GM06990 (cell line): ENCODE measurements around the gene GRM8.

Experiments
- DNase-seq: peaks from one replicate; pipeline ENCODE4 v3.0.0-alpha.2; 2011; ENCODE audit not compliant: insufficient read length; ENCODE audit errors: extremely low read depth
- H3K27me3 ChIP-seq: replicated peaks from 2 replicates; pipeline ENCODE4 v1.6.0; 2011; ENCODE audit warnings: low read length; ENCODE audit not compliant: control insufficient read depth, insufficient read depth
- H3K36me3 ChIP-seq: 2 replicates; pipeline ENCODE4 v1.5.1; 2011; ENCODE audit warnings: low read length; ENCODE audit not compliant: control insufficient read depth, insufficient read depth
- H3K4me3 ChIP-seq: replicated peaks from 2 replicates; pipeline ENCODE4 v1.5.1; 2011; ENCODE audit warnings: low read depth, mild to moderate bottlenecking, control low read depth, low read length
- CTCF ChIP-seq: IDR thresholded peaks from 2 replicates; pipeline ENCODE4 v1.5.1; 2011; ENCODE audit warnings: low read length, control low read depth, mild to moderate bottlenecking, inconsistent platforms; ENCODE audit not compliant: insufficient read depth, poor library complexity, severe bottlenecking

The GRM8 gene

GRCh38 chr7:126656165-126656564, 596.6 kb downstream of the GRM8 start:
- DNase-seq: no peak
- no peak for TF ChIP-seq CTCF

DNA sequence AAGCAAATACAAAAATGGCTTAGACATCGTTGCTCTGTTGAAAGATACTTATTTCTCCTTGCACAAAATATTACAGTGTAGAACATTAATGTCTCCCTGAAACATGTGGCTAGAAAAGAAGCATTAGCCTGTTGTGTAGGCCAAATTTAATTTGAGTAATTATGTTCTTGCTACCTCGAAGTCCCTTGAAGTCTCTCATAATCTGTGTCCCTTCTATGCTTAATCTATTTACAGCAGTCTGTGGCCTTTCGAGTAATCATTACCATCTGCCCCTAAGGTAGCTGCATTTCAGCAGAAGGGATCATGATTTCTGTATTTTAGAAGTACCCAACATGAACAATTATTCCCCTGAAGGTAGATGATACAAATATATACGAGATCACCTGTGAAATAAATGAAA, 615.2 kb downstream of the GRM8 start:
- Histone ChIP-seq H3K4me3 (no peak overlapping the region), H3K27me3 (no peaks in the 10 kb centered on the region), H3K36me3 (no peaks in the 10 kb centered on the region)
- no peak for DNase-seq
- no peak for TF ChIP-seq CTCF

More at GRCh38 chr7:126656165-126656564, 596.6 kb downstream of the GRM8 start:
- no peaks in the 10 kb centered on the region for H3K36me3 ChIP-seq
- no peaks in the 10 kb centered on the region for H3K27me3 ChIP-seq
- no peak overlapping the region for H3K4me3 ChIP-seq

GRCh38 chr7:126635545-126635944, 617.2 kb downstream of the GRM8 start:
- Histone ChIP-seq H3K4me3 (no peak overlapping the region), H3K27me3 (no peaks in the 10 kb centered on the region), H3K36me3 (no peaks in the 10 kb centered on the region)
- no peak for DNase-seq
- TF ChIP-seq CTCF: no peak

DNA sequence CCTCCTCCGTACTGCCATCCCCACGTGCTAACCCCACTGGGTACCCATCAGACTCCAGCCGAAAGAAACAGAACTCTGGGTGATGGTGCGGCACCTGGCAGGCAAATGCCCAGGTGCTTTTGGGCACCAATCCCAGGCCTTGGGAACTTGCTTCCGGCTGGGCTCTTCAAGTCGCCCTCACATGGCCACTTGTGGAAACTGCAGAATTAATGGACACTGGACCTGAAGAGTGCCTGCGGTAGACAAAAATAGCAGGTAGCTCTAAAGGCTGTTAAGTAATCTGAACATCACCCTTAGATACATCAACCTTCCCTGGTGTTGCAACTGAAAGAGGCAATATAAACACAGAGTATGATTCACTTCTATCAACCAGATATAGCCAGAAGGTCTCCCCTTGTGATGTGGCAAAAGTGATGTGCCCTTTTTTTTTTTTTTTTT, 644.4 kb downstream of the GRM8 start:
- Histone ChIP-seq H3K27me3 (no peaks in the 10 kb centered on the region), H3K36me3 (no peaks in the 10 kb centered on the region), H3K4me3 (no peak overlapping the region)
- TF ChIP-seq CTCF: peak; percentile 54
- DNase-seq: peak; percentile 15

DNA sequence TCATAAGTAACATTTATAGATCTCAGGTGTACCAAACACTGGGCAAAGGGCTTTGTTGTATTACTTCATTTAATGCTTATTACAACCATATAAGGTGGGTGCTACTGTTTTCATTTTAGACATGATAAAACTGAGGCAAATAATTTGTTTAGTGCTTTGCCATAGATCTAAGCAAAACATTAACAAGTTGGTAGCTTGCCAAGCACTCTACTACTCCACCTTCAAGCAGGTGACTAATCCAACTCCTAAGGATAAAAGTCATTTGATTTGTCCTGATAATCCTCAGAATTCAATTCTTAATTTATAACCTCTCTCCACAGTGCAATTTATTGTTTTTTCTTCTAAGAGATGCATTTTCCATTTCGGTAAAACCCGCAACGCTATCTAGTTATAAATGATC, 646.4 kb downstream of the GRM8 start:
- DNase-seq: no peak
- TF ChIP-seq CTCF: no peak

GRCh38 chr7:126605553-126605952, 647.2 kb downstream of the GRM8 start:
- no peak overlapping the region for H3K4me3 ChIP-seq
- no peak for TF ChIP-seq CTCF
- no peaks in the 10 kb centered on the region for H3K27me3 ChIP-seq
- no peak for DNase-seq
- H3K36me3 ChIP-seq: no peaks in the 10 kb centered on the region

More for the DNA sequence above, 646.4 kb downstream of the GRM8 start:
- no peaks in the 10 kb centered on the region for H3K27me3 ChIP-seq
- H3K36me3 ChIP-seq: no peaks in the 10 kb centered on the region
- no peak overlapping the region for H3K4me3 ChIP-seq
